Type B pancreatic cell (in vitro differentiated cells): ENCODE data around the gene CYLD. TPM values are rescaled to one million over a fixed set of nuclear protein-coding genes. Genes with fewer than 3 reads are reported as not detected.

ENCODE experiments used
- DNase-seq: peaks from one replicate; pipeline ENCODE4 v3.0.0; 2021; ENCODE audit warnings: mixed read lengths; ENCODE audit not compliant: unreplicated experiment; ENCODE audit errors: extremely low spot score
- H3K27ac Mint-ChIP-seq: 2 replicates; pipeline ENCODE4 v1.8.0; 2021; ENCODE audit warnings: mild to moderate bottlenecking, mixed read lengths
- H3K27me3 Mint-ChIP-seq: 2 replicates; pipeline ENCODE4 v1.8.0; 2021; ENCODE audit warnings: mixed read lengths
- H3K36me3 Mint-ChIP-seq: 2 replicates; pipeline ENCODE4 v1.8.0; 2021; ENCODE audit warnings: mixed read lengths
- H3K4me1 Mint-ChIP-seq: one replicate; pipeline ENCODE4 v1.8.0; 2021; ENCODE audit warnings: mixed read lengths; ENCODE audit not compliant: unreplicated experiment
- H3K4me3 Mint-ChIP-seq: 2 replicates; pipeline ENCODE4 v1.8.0; 2021; ENCODE audit warnings: mild to moderate bottlenecking, mixed read lengths
- H3K9me3 Mint-ChIP-seq: 2 replicates; pipeline ENCODE4 v1.8.0; 2021; ENCODE audit warnings: mixed read lengths
- CTCF ChIP-seq: fragments of 200-600 bp; sonication (generic); conservative IDR thresholded peaks from 2 replicates; pipeline ENCODE4 v1.5.0; 2021; ENCODE audit warnings: antibody characterized with exemption, mild to moderate bottlenecking
- total RNA-seq: library from RNA; stranded (reverse); gene quantifications from 2 replicates; pipeline ENCODE4 v1.2.1, GENCODE V29; 2021; ENCODE audit warnings: low replicate concordance

Gene CYLD
- total RNA-seq, 1 donor from 2014 or later: 24.9 TPM

GRCh38 chr16:50842013-50842505 is 100.2 kb downstream of the CYLD start:
- Mint-ChIP-seq H3K4me3 (no peak overlapping the region), H3K27me3 (peaks cover 40% of the 10 kb centered on the region)

GRCh38 chr16:50842589-50842988 is 100.7 kb downstream of the CYLD start:
- no peak overlapping the region for H3K27ac Mint-ChIP-seq
- no peaks in the 10 kb centered on the region for H3K36me3 Mint-ChIP-seq
- no peak for TF ChIP-seq CTCF
- H3K4me3 Mint-ChIP-seq: no peak overlapping the region
- H3K27me3 Mint-ChIP-seq: peaks cover 45% of the 10 kb centered on the region
- H3K4me1 Mint-ChIP-seq: no peaks in the 10 kb centered on the region
- no peaks in the 10 kb centered on the region for H3K9me3 Mint-ChIP-seq
- DNase-seq: no peak

More at GRCh38 chr16:50842013-50842505, 100.2 kb downstream of the CYLD start:
- Mint-ChIP-seq H3K27ac (no peak overlapping the region), H3K4me1 (no peaks in the 10 kb centered on the region), H3K36me3 (no peaks in the 10 kb centered on the region), H3K9me3 (no peaks in the 10 kb centered on the region)
- no peak for DNase-seq
- no peak for TF ChIP-seq CTCF

GRCh38 chr16:50844840-50845239 is 103.0 kb downstream of the CYLD start:
- TF ChIP-seq CTCF: no peak
- Mint-ChIP-seq H3K4me1 (no peaks in the 10 kb centered on the region), H3K27ac (no peak overlapping the region), H3K4me3 (no peak overlapping the region), H3K9me3 (no peaks in the 10 kb centered on the region), H3K36me3 (no peaks in the 10 kb centered on the region), H3K27me3 (peaks cover 42% of the 10 kb centered on the region)
- DNase-seq: no peak

GRCh38 chr16:50845296-50845695 is 103.4 kb downstream of the CYLD start:
- Mint-ChIP-seq H3K36me3 (no peaks in the 10 kb centered on the region), H3K27me3 (peaks cover 37% of the 10 kb centered on the region), H3K4me3 (no peak overlapping the region), H3K4me1 (no peaks in the 10 kb centered on the region), H3K27ac (no peak overlapping the region), H3K9me3 (no peaks in the 10 kb centered on the region)
- DNase-seq: no peak
- no peak for TF ChIP-seq CTCF

GRCh38 chr16:50846511-50846910 is 104.6 kb downstream of the CYLD start:
- no peak overlapping the region for H3K4me3 Mint-ChIP-seq
- H3K36me3 Mint-ChIP-seq: no peaks in the 10 kb centered on the region
- H3K4me1 Mint-ChIP-seq: no peaks in the 10 kb centered on the region
- no peak for TF ChIP-seq CTCF
- no peaks in the 10 kb centered on the region for H3K9me3 Mint-ChIP-seq
- no peak overlapping the region for H3K27ac Mint-ChIP-seq
- peaks cover 30% of the 10 kb centered on the region for H3K27me3 Mint-ChIP-seq
- no peak for DNase-seq

- H3K27me3 Mint-ChIP-seq: peaks cover 29% of the 10 kb centered on the region
- H3K27ac Mint-ChIP-seq: no peak overlapping the region
- no peaks in the 10 kb centered on the region for H3K4me1 Mint-ChIP-seq
- no peaks in the 10 kb centered on the region for H3K9me3 Mint-ChIP-seq
- DNase-seq: no peak
- no peak for TF ChIP-seq CTCF
- no peaks in the 10 kb centered on the region for H3K36me3 Mint-ChIP-seq
- no peak overlapping the region for H3K4me3 Mint-ChIP-seq
These were observed 105.3 kb downstream of the CYLD start for GRCh38 chr16:50847166-50847565.
